Measurements from ENCODE around the gene PRIM1.
A peak's percentile ranks its signal among the peaks of the same experiment; 100 is the strongest.
"Not testable (repeated sequence)": the region's sequence is repeated elsewhere in the genome, so short reads cannot be mapped to it uniquely, and the experiment has no call there.

Gene PRIM1

DNA sequence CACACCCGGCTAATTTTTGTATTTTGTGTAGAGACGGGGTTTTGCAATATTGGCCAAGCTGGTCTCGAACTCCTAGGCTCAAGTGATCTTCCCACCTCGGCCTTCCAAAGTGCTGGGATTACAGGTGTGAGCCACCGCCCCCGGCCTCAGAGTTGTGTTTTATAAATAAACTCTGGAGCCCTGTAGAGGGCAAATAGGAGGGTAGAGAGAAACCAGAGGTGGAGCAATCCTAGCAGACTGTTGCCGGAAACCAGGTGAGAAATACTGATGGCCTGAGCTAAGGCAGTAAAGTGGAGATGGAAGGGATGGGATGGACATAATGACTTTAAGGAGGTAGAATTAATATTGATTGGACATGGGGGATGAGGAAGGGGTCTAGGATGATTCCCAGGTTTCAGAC, 8.3 kb upstream of the PRIM1 start:
- no peak for DNase-seq (ENCODE audit: low spot score)

DNA sequence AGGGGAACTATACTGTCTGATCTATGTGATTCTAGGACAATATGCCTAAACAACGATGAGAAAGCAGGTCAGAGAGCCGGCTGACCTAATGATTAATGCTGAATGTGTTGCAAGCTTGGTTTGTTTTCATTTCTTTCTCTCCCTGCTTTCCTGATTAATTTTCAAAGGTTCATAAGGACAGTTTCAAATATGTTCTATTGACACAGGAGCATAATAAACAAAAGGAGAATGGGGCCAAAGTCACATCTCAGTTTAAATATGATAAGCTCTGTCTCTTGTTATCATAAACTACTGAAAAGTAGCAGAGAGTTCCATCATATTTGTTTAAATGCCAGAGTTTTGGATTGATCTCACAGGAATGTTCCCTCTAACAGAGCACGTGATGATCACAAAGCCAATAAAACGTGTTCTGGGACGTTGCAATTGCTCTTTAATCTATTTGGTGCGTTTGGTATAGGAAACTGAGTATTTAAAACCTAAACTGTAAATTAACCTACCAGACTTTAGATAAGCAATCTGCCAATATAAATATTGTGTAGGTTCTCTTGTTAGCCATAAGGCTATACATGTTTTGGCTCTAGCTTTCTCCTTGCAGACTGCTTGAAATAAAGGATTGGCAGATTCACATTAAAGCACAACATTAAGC, 7.3 kb upstream of the PRIM1 start:
- no peak for DNase-seq (ENCODE audit: low spot score)

DNA sequence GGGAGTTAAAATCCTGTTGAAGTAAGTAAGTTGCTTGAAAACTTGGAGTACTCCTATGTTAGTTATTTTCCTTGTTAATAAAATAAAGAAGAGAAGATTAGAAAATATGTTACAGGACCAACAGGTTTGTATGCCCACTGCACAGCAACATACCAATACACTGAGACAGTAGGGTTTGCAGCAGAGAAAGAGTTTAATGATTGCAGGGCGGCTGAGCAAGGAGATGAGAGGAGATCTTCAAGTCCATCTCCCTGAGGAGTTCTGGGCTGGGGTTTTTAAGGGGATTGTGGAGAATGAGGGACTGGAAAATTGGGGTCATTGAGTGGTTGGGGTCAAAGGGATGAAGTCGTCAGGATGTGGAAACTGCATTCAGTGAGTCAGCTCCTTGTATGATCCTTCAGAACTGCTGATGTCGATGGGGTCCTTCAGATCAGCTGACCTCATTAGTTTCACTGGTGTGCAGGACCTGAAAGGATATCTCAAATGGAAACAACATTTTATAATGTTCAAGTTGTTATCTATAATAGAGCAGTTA, 6.7 kb upstream of the PRIM1 start:
- DNase-seq (ENCODE audit: low spot score), result no peak

DNA sequence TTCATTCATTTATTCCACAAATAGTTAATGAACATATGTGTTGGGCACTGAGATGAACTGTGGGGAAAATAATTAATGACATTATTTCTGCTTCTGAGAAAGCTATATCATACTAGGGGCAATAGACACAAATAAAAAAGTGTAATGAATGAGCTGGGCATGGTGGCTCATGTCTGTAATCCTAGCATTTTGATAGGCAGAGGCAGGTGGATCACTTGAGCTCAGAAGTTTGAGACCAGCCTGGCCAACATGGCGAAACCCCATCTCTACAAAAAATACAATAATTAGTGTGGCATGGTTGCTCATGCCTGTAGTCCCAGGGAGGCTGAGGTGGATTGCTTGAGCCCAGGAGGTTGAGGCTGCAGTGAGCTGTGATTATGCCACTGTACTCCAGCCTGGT, 5.8 kb upstream of the PRIM1 start:
- not testable (repeated sequence) for DNase-seq (ENCODE audit: low spot score)

DNA sequence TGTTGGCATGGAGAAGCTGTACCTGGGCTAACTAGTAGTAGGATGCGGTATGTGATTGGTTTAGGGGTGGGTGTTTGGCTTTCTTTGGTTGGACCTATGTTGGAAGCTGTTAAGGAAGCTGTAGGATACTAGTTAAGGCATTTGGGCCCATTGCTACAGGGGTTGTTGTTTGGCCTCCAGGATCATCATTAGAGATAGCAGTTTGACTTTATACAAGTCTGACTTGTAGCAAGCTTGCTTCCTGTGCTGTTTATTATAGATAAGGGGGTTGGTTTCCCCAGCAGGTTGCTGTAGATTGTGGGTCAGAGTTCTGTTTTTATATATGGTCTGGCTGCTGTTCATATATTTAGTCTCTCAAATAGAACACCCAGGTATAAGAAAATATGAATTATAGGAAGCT, 1.4 kb upstream of the PRIM1 start:
- no peak for DNase-seq (ENCODE audit: low spot score)

DNA sequence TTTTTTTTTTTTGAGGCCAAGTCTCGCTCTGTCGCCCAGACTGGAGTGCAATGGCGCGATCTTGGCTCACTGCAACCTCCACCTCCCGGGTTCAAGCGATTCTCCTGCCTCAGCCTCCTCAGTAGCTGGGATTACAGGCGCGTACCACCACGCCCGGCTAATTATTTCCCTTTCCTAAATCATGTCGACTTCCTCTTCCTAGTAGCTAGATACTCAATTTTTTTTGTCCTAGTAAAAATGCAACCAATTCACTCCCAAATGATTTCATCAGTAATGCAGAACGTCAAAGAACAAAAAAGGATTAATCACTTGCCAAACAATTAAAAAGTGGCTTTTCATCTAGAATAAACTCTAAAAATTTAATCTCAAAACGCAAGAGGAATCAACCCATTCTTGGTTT, 1.5 kb downstream of the PRIM1 start:
- DNase-seq (ENCODE audit: low spot score), result not testable (repeated sequence)

DNA sequence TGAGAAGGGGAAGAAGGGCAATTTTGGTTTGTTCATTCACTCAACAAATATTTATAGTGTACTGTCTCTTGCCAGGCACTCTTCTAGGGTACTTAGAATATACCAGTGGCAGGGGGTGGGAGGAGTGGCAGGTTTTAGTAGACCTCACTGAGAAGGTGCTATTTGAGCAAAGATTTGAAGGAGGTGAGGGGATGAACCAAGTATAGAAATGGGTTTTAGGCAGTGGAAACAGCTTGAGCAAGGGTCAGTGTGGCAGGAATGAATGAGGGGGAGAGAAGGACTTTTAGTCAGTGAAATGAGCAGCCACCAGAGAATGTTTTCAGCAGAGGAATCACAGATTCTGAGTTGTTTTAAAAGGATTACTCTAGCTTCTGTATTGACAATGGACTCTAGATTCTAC, 2.3 kb downstream of the PRIM1 start:
- DNase-seq (ENCODE audit: low spot score), result no peak

DNA sequence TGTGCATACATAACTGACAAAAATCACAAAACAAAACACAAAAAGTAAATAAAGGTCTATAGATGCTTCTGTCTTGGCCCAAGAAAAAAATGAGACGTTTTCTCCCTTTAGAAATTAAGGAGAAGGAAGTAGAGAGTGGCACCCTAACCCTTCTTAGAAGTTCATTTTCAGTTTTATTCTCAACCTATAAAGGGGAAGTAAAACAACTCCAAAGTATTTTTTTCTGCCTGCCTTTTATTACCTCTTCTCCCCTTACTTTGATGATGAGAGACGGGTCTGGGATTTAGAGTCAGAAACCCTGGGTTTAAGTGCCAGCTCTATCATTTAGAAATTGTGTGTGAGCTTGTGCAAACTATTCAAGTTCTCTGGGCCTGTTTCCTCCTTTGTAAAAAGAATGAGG, 2.8 kb downstream of the PRIM1 start:
- DNase-seq (ENCODE audit: low spot score), result peak; percentile 44

DNA sequence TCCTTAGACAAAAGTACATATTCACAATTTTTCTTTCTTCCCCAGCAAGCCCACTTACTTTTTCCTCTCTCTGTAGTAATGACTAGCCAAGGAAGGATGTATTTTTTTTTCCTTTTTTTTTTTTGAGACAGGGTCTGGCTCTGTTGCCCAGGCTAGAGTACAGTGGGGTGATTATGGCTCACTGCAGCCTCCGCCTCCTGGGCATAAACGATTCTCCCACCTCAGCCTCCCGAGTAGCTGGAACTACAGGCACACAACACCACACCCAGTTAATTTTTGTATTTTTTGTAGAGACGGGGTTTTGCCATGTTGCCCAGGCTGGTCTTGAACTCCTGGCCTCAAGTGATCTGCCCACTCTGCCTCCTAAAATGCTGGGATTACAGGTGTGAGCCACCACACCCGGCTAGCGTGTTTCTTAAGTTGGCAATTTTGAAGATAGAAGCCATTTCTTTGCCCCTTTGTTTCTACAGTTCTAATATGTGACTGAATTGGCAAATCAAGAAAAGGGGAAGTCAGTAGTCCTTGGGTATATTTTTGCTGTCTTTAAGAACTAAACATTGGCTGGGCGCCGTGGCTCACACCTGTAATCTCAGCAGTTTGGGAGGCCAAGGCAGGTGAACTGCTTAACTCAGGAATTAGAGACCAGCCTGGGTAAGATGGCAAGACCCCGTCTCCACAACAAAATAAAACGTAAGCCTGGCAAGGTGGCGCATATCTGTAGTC, 23.8 kb downstream of the PRIM1 start:
- DNase-seq (ENCODE audit: low spot score), result no peak

DNA sequence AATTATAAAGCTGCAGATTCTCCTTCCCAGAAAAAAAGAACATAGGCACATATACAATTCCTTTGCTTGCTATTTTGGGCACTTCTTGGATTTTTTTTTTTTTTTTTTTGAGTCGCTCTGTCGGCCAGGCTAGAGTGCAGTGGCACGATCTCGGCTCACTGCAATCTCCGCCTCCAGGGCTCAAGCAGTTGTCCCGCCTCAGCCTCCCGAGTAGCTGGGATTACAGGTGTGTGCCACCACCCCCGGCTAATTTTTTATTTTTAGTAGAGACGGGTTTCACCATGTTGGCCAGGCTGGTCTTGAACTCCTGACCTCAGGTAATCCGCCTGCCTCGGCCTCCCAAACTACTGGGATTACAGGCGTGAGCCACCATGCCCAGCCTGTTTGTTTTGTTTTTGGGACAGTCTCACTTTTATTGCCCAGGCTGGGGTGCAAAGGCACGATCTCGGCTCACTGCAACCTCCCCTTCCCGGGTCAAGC, 25.9 kb downstream of the PRIM1 start:
- DNase-seq (ENCODE audit: low spot score), result not testable (repeated sequence)

DNA sequence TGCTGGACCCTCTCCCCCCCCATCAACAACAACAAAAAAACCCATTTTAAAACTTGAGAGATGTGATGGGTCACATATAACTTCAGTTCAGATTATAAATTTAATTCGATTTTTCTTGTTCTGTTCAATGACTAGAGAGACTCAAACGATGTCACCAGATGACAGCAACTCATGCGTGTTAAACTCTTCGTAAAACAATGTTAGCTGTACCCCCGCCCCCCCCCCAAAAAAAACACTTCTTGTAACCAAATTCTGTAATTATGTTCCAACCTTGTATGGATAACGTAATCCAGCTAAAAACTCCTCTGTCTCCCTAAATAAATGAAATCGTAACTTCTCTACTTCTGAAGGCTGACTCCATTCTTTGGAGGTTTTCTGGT, 26.4 kb downstream of the PRIM1 start:
- no peak for DNase-seq (ENCODE audit: low spot score)

DNA sequence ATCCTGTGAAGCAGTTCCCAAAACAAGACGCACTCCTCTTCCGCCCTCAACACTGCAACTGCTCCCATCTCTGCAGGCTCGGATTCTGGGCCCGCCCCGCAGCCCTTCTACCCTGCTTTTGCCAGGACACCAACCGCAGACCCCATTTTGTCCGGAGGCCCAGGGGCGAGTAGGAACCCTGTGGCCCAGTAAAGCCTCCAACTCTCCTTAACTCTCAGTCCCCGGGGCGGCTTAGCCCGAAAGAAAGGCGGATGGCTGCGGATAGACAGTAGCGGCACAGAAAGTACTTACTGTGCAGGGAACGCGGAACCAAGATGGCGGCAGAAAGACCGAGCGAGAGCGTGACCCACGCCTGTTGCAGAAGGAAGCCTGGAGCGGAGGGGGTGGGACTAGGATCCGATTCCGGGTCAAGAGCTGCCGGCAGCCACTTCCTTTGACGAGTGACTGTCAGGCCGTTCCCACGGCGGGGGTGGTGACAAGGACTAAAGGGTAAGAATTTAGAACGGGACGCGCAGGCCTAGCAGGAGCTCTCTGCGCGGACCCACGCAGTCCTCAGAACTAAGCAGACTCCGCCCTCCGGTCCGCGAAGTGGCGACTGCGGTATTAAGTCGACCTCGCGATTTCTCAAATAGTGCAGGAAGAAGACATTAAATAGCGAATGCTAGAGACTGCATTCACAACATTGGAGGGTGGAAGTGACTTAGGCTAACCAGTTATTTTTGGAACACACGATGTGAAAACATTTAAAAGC, 27.0 kb downstream of the PRIM1 start, which contains the start of gene NACA:
Gene NACA (minus strand): TSS at position 328 of the 751 bp plus-strand sequence. CDS start 778 bp downstream, outside the sequence.
- DNase-seq (ENCODE audit: low spot score), result peak; percentile 99

DNA sequence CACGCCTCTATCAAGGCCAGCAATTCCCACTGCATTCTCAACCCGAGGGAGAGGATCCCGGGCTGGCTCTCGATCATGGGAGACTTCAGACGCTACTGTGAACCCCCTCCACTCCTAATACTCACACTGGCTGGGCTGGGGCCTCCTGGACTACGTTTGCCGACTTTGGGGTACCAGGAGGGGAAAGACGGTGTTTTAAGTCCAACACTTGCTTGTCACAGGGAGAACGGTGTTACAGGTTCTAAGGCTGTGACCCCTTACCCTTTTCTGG, 27.5 kb downstream of the PRIM1 start:
- DNase-seq (ENCODE audit: low spot score), result no peak

DNA sequence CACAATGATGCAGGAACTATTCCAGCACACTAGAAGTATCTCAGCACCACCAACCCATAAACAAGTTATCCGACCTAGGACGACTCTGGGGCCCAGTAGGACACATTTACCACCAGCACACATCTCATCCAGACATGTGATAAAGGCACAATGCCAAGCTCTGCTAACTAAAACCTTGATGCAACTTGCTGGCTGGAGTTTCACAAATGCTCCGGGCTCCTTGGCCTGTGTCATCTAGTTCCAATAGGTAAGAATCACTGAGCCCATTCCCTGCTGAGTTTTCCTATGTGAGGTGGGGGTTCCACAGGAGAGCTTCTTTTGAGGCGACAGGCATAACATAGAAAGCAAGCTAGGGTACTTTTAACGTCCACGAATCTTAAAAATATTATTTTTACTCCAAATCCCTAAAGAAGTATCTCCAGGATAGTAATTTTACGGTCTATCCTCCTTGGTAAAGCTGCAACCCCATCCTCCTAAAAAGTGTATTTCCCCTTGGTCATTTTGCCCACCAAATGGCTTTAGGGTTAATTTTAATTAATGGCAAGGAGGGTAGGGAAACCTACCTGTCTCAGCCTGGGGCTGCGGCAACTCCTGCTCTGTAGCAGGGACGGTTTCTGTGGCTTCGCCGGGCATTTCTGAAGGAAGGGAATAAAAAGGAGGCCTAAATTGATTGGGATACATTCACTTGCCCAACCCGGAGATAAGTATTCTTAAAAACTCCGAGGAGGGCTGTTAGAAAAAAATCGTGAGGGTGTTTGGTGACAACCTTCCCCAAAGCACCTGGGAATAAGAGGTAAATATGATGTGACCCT, 28.0 kb downstream of the PRIM1 start:
- peak; percentile 75 for DNase-seq (ENCODE audit: low spot score)

DNA sequence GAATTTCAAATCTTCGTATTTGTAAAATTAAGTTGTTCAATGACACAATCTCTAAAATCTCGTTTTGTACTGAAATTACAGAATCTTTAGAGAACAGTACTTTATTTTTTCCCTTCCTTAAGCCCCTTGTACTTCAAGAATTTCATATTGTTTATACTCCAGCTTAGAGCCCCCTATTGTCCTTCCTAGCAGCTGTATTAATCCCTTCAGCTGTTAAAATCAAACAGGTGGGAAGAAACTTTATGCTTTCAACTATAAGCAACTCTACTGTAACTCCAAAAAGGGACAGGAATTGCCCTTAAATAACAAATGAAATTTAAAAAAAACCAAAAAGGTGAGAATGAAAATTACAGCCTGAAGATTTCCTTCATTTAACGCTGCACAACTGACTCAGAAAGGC, 28.8 kb downstream of the PRIM1 start:
- no peak for DNase-seq (ENCODE audit: low spot score)

DNA sequence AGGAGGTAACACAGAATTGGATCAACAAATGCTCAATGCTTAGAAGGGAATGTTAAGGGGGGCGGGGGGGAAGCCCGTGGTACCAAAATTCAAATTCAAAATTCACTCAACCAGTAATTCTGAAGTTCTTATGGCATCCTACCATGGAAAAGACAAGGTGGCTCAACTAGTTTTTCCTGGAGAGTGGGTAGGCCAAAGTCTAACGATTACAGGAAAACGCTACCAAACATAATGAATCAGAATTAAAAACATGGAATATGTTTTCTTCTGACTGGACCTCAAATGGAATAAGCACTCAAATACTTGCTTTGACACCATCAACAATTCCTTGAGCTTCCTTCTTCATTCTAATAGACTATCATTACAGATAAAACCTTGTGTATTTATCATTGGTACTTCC, 29.3 kb downstream of the PRIM1 start:
- DNase-seq (ENCODE audit: low spot score), result no peak

DNA sequence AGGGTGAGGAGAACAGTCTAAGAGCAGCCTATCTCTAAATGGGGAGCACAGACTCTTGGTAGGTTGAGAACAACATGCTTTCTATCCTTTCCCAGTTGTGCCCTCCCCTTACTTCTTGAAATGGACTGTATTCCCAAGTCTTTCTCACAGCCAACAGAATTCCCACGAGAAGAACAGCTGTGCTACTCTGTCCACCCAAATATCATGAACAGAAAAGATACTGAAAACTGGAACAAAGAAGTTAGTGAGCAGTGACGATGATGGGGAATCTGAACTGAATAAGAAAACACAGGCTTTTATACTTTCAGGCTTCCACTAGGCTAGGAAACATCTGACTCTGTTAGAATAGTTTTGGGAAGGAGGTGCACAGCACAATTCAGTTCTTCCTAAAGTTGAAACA, 30.4 kb downstream of the PRIM1 start:
- peak; percentile 64 for DNase-seq (ENCODE audit: low spot score)

DNA sequence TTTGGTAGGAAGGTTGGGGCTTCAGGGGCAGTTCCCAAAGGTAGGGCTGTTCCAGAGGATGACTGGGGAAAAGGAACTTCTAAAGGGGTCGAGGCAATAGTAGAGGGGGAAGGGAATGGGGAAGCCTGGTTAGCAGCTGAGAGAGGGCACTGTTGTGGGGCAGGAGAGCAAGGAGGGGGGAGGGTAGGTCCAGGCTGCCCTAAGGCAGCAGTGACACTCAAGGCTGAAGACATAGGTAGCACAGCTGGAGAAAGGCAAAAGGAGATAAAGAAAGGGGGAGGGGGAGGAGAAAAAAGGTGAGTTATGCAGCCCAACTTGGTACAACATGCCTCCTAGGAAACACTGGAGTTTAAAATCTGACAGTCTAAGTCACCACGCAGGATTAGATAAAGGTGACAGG, 30.9 kb downstream of the PRIM1 start:
- DNase-seq (ENCODE audit: low spot score), result no peak

DNA sequence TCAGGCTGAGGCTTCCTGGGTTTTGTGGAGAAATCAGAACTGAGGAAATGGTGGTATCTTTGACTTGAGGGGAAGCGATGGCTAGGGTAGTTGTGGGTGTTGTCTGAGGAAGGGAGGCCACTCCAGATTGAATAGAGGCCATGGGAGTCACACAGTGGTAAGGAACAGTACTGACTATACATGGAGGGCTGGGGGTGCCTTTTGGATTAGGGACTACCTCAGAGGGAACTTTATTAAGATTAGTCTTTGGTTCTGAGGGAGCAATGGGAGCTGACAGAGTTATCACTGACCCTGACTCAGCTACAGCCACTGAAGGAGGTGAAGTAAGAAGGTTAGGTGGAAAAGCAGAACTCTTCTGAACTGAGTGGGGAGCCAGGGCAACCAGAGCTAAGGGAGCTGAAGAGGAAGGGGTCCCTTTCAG, 31.4 kb downstream of the PRIM1 start:
- no peak for DNase-seq (ENCODE audit: low spot score)

DNA sequence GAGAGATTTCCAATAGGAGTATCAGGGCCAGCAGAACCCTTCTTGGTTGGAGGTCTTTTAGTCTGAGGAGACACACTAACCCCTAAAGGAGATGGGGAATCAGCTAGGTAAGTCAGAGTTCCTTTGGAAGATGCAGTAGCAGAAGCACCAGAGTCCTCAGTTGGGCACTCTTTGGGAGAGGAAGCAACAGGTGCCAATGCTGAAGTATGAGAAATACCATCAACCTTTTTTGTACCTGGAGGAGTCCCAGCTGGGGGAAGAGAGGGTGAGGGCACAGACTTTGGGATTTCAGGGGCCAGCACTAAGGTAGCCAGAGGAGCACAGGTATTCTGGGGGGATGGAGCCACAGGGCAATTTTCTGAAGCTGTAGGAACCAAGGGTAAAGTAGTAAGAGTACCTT, 33.1 kb downstream of the PRIM1 start:
- no peak for DNase-seq (ENCODE audit: low spot score)

DNA sequence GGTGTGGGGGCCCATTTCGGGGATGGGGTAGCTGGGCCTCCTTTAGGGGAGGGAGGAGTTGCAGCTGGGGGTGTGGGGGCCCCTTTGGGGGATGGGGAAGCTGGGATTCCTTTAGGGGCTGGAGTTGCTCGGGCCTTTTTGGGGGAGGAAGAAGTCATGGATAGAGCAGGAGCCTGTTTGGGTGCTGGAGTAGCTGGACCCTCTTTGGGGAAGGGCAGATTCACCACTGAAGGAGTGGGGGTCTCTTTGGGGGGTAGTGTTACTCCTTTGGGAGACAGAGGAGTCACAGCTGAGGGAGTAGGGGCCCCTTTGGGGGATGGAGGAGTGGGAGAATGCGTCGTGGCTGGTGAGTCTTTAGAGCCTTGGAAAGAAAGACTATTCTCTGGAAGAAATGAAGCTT, 33.5 kb downstream of the PRIM1 start:
- no peak for DNase-seq (ENCODE audit: low spot score)

DNA sequence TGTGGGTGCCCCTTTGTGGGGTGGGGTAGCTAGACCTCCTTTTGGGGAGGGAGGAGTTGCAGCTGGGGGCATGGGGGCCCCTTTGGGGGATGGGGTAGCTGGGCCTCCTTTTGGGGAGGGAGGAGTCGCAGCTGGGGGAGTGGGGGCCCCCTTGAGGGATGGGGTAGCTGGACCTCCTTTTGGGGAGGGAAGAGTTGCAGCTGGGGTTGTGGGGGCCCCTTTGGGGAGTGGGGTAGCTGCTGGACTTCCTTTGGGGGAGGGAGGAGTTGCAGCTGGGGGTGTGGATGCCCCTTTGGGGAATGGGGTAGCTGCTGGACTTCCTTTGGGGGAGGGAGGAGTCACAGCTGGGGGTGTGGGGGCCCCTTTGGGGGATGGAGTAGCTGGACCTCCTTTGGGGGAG, 34.0 kb downstream of the PRIM1 start:
- no peak for DNase-seq (ENCODE audit: low spot score)
